AG08396 (cell line): ENCODE measurements around the gene CDY1B.
"Not testable (repeated sequence)": the region's sequence is repeated elsewhere in the genome, so short reads cannot be mapped to it uniquely, and the experiment has no call there.

Experiments used
- DNase-seq: peaks from one replicate; pipeline ENCODE4 v3.0.0; 2012; ENCODE audit warnings: low spot score, mixed read lengths

The CDY1B gene

DNA sequence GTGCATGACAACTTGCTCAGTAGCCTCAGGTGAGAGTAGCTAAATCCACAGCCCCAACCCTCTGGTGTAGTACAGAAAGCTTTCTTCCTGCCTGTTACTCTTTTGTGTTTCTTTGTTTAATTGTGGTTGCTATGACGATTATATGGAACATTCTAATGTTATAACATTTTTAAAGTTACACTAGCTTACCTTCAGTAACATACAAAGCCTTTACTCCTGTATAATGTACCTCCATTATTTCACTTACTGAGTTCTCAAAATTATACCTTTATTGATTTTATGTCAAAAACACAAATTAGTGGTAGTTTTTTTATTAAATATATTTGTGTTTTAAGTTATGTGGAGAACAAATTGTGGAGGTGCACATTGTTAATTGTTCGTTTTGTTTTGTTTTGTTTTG is at the start of gene CDY1B:
Gene CDY1B (minus strand): TSS at position 101 of the 400 bp plus-strand sequence. CDS start 331 bp downstream, outside the sequence.
- DNase-seq, result not testable (repeated sequence)

GRCh38 chrY:24049525-24049924 is 1.7 kb upstream of the CDY1B start:
- DNase-seq, result not testable (repeated sequence)

DNA sequence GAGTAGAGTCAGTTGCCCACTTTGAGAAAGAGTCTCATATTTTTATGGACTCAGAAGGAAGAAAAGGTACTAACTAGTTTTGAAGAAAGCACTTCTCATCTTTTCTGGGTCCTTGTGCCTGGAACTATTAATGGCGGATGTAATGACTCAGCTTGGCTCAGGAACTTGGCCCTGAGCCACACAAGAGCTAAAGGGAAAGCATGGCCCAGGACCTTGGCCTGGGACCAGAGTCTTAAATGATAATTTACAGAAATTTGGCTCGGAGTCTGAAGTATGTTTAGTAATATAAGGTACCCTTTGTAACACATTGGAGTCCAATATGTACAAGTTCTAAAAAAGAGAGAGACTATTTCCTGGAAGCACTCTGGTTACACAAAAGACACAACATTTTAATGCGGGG is 4.6 kb downstream of the CDY1B start:
- DNase-seq, result not testable (repeated sequence)

GRCh38 chrY:24039008-24039718 is 8.7 kb downstream of the CDY1B start:
- DNase-seq, result not testable (repeated sequence)

DNA sequence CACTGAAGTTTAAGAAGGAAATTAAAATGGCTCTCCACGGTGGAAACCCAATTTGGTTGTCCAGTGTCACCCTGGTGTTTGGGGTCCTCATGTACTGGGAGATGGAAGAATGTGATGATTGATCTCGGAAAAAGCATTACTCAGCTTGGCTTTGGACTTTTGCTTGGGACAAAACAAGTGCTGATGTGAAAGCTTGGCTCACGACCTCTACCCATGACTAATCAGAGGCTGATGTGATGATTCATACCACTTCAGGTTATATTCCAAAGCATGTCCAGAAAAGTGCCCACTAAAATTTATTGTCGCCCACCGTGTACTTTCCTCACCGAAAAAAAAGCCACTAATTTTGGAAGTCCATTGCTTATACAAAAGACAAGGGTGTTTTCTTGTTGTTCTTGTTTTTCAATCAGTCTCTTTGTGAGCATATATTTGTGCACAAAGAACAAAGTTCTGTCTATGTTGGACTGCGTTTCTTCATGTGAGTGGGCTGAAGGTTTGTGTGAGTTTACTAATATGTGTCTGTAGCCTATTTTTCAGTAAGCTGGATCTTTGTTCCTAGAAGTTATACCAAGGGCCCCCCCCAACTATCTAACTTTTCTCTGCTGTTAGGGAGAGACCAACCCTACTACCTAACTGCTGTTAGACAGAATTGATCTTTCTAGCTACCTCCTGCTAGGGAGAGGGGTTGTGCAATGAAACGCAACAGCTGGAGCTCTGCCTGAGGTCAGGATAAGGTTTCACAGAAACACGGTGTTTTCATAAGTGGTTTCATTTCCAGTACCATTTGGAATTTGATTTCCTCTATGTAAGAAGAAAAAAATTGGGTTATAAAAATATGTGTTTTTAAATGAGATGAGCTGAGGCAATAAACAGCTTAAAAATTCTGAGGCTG is 21.4 kb downstream of the CDY1B start:
- DNase-seq, result not testable (repeated sequence)
